ENCODE measurements around the gene PCDHB1.
A peak's percentile ranks its signal among the peaks of the same experiment; 100 is the strongest.

PCDHB1 gene

GRCh38 chr5:141003791-141004611 lies 47.2 kb upstream of the PCDHB1 start:
- no peak overlapping the region for H3K4me3 ChIP-seq (replicated peaks; ENCODE audit: low read depth, low read length)
- no peak for TF ChIP-seq CTCF (IDR thresholded peaks at IDR 0.05; ENCODE audit: low read length, missing control alignments)
- peak; percentile 2 for DNase-seq (ENCODE audit: low read depth)

GRCh38 chr5:141007791-141008190 lies 43.4 kb upstream of the PCDHB1 start:
- DNase-seq (ENCODE audit: low read depth) = no peak

GRCh38 chr5:141010047-141010793 lies 41.0 kb upstream of the PCDHB1 start:
- no peak for DNase-seq (ENCODE audit: low read depth)
- TF ChIP-seq CTCF (IDR thresholded peaks at IDR 0.05; ENCODE audit: low read length, missing control alignments) = no peak
- no peak overlapping the region for H3K4me3 ChIP-seq (replicated peaks; ENCODE audit: low read depth, low read length)

More at GRCh38 chr5:141007791-141008190, 43.4 kb upstream of the PCDHB1 start:
- TF ChIP-seq CTCF (IDR thresholded peaks at IDR 0.05; ENCODE audit: low read length, missing control alignments) = no peak
- H3K4me3 ChIP-seq (replicated peaks; ENCODE audit: low read depth, low read length) = no peak overlapping the region

- TF ChIP-seq CTCF (IDR thresholded peaks at IDR 0.05; ENCODE audit: low read length, missing control alignments) = no peak
- H3K4me3 ChIP-seq (replicated peaks; ENCODE audit: low read depth, low read length) = no peak overlapping the region
- no peak for DNase-seq (ENCODE audit: low read depth)
Observed at GRCh38 chr5:141017943-141018342, 33.2 kb upstream of the PCDHB1 start.

GRCh38 chr5:141022384-141022783 lies 28.8 kb upstream of the PCDHB1 start:
- DNase-seq (ENCODE audit: low read depth) = no peak
- no peak overlapping the region for H3K4me3 ChIP-seq (replicated peaks; ENCODE audit: low read depth, low read length)
- TF ChIP-seq CTCF (IDR thresholded peaks at IDR 0.05; ENCODE audit: low read length, missing control alignments) = no peak

- no peak for DNase-seq (ENCODE audit: low read depth)
- H3K4me3 ChIP-seq (replicated peaks; ENCODE audit: low read depth, low read length) = no peak overlapping the region
- no peak for TF ChIP-seq CTCF (IDR thresholded peaks at IDR 0.05; ENCODE audit: low read length, missing control alignments)
Observed at GRCh38 chr5:141031006-141031405, 20.2 kb upstream of the PCDHB1 start.
